M059J (cell line): ENCODE measurements around the gene SSC5D. TPM values are rescaled to one million over a fixed set of nuclear protein-coding genes. Genes with fewer than 3 reads are reported as not detected.

Experiments
- DNase-seq: peaks from one replicate; pipeline ENCODE4 v3.0.0-alpha.2; 2012; ENCODE audit warnings: low read depth
- total RNA-seq: library from RNA; depleted of rRNA; stranded (reverse); fragments of >200 nt; shearing (Covaris generic); gene quantifications from 2 replicates; pipeline ENCODE4 v1.2.3, GENCODE V29; 2014; rRNA removed

SSC5D gene
- total RNA-seq, 1 experiment from 2014 or later = 7.2 TPM

DNA sequence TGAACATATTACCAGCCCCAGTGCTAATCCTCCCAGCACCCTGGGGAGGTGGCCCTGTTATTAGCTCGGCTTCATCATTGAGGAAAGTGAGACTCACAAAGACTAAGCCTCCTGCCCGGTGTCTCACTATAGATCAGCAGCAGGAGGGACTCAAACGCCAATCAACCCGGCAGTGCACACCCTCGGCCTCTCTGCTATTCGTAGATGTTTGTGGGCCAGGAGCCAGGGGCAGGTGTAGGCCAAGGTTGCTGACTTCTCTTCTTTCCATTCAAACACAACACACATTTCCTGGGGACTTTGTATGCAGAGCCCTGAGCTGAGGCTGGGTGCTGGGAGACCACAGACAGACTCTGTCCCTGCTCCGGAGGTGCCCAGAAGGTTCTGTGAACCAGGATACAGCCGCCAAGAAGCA lies 66.5 kb downstream of the SSC5D start:
- no peak for DNase-seq

DNA sequence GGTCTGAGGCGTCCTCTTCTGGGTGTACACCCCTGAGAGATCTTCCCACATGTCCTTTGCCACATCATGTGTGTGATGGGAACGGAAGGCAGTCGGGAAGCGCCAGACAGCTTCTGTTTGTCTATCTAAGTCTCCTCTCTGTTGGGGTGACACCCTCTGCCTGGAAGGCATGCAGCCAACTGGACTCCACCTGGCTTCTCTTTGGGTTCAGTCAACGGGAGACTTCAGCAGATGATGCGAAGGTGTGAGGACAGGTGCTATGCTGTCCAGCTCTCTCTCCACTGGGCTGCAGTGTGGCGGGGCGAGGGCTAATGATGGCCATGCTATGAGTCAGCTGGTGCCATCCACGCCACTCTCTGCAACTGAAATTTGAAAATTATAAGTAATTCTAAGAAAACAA lies 71.4 kb downstream of the SSC5D start:
- DNase-seq = no peak

DNA sequence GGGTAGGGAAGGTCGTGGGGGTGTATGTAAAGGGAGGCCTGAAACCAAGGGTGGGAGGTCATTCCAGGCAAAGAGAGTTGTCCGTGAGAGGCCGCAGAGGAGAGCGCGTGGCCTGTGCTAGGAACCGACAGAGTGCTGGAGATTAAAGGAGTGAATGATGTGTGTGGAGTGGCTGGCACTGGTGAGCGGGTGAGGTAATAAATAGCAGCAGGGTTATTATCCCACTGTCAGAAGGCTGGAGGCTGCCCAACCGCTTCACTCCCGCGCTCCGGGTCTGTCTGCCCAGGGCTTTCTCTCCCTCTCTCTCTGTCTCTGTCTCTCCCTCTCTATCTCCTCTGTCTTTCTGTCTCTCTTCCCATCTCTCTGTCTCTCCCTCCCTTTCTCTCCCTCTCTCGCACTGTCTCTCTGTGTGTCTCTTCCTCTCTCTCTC lies 75.0 kb downstream of the SSC5D start:
- DNase-seq = no peak

DNA sequence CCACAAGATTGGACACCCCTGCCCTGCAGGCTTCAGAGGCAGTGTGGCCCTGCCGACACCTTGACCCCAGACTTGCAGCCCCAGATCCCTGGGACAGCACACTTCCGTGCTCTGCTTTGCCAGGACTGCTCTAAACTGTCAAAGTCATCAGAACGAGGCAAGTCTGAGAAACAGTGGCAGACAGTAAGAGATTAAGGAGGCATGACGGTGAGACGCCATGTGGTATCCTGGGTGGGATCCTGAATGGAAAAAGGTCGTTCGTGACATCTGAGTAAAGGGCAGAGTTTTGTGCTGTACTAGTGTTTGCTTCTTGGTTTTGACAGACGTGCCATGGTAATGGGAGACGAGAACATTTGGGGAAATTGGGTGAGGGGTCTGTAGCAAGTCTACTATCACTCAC lies 78.6 kb downstream of the SSC5D start:
- DNase-seq = no peak

DNA sequence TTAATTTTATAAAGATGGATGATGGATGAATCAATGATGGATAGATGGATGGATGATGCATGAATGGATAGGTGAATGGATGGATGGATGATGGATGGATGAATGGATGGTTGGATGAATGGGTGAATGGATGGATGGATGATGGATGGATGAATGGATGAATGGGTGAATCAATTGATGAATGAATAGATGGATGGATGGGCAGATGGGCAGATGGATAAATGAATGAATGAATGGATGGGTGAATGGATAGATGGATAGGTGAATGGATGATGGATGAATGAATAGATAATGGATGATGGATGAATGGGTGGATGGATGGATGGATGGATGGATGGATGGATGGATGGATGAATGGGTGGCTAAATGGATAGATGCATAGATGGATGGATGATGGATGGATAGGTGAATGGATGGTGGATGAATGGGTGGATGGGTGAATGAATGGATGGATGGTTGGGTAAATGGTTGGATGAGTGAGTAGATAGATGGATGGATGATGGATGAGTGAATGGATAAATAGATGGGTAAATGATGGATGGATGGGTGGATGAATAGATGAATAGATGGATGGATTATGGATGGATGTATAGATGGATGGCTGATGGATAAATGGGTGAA lies 79.6 kb downstream of the SSC5D start:
- no peak for DNase-seq

Other genes starting within 250 kb of the SSC5D start
- 23.9 and 48.8 TPM in 2 replicates for gene PPP6R1, start 229.4 kb upstream of the SSC5D start, total RNA-seq
- 25.5 and 37.2 TPM in 2 replicates for gene HSPBP1, start 208.3 kb upstream of the SSC5D start, total RNA-seq
- 0.17 and 2.7 TPM in 2 replicates for gene BRSK1, start 204.4 kb upstream of the SSC5D start, total RNA-seq
- not detected in 2 replicates for gene TMEM150B, start 163.1 kb upstream of the SSC5D start, total RNA-seq
- gene KMT5C, start 148.6 kb upstream of the SSC5D start, total RNA-seq = 5.2 and 10.0 TPM in 2 replicates
- 0.30 TPM in 1 of 2 replicates, not detected in the other for gene COX6B2, start 133.7 kb upstream of the SSC5D start, total RNA-seq
- not detected in 2 replicates for gene GARIN5B, start 125.2 kb upstream of the SSC5D start, total RNA-seq
- gene IL11, start 118.0 kb upstream of the SSC5D start, total RNA-seq = 23.0 and 39.1 TPM in 2 replicates
- gene TMEM190, start 111.6 kb upstream of the SSC5D start, total RNA-seq = 0.22 TPM in 1 of 2 replicates, not detected in the other
- 1.1 and 1.2 TPM in 2 replicates for gene TMEM238, start 104.1 kb upstream of the SSC5D start, total RNA-seq
- 452 and 738 TPM in 2 replicates for gene RPL28, start 102.5 kb upstream of the SSC5D start, total RNA-seq
- 192 and 378 TPM in 2 replicates for gene UBE2S, start 80.6 kb upstream of the SSC5D start, total RNA-seq
- not detected in 2 replicates for gene SHISA7, start 45.1 kb upstream of the SSC5D start, total RNA-seq
- 123 and 134 TPM in 2 replicates for gene ISOC2, start 26.8 kb upstream of the SSC5D start, total RNA-seq
- not detected in 2 replicates for gene C19orf85, start 23.7 kb upstream of the SSC5D start, total RNA-seq
- 8.8 and 13.9 TPM in 2 replicates for gene ZNF628, start 11.8 kb upstream of the SSC5D start, total RNA-seq
- gene NAT14, start 3.2 kb upstream of the SSC5D start, total RNA-seq = 14.4 and 26.1 TPM in 2 replicates
- gene SBK2, start 48.7 kb downstream of the SSC5D start, total RNA-seq = 0.20 TPM in 1 of 2 replicates, not detected in the other
- not detected in 2 replicates for gene SBK3, start 57.1 kb downstream of the SSC5D start, total RNA-seq
- 1.6 and 4.3 TPM in 2 replicates for gene ZNF579, start 92.4 kb downstream of the SSC5D start, total RNA-seq
- 0.81 and 6.3 TPM in 2 replicates for gene FIZ1, start 111.1 kb downstream of the SSC5D start, total RNA-seq
- 11.7 and 14.7 TPM in 2 replicates for gene ZNF524, start 111.9 kb downstream of the SSC5D start, total RNA-seq
- 1.4 and 2.5 TPM in 2 replicates for gene ZNF865, start 117.2 kb downstream of the SSC5D start, total RNA-seq
- gene ZNF784, start 136.1 kb downstream of the SSC5D start, total RNA-seq = 2.2 and 5.1 TPM in 2 replicates
- gene ZNF580, start 152.6 kb downstream of the SSC5D start, total RNA-seq = 18.2 and 20.9 TPM in 2 replicates
- gene ZNF581, start 155.2 kb downstream of the SSC5D start, total RNA-seq = 12.6 and 15.9 TPM in 2 replicates
- 4.9 and 5.1 TPM in 2 replicates for gene CCDC106, start 159.8 kb downstream of the SSC5D start, total RNA-seq
- 140 and 148 TPM in 2 replicates for gene U2AF2, start 166.6 kb downstream of the SSC5D start, total RNA-seq
- 27.7 and 102 TPM in 2 replicates for gene EPN1, start 186.8 kb downstream of the SSC5D start, total RNA-seq
- not detected in 2 replicates for gene NLRP9, start 250.0 kb downstream of the SSC5D start, total RNA-seq